CD4-positive, alpha-beta T cell treated with Interleukin-2 at 100 ng/mL for 4 hours (primary cell): ENCODE measurements around the gene MYZAP.

Experiments used
- DNase-seq: peaks from one replicate; pipeline ENCODE4 v3.0.0-alpha.2; 2020; ENCODE audit warnings: low spot score

MYZAP gene

GRCh38 chr15:57626713-57627440 is 35.2 kb downstream of the MYZAP start:
- DNase-seq: no peak

GRCh38 chr15:57631386-57632110 is 39.8 kb downstream of the MYZAP start:
- no peak for DNase-seq

- DNase-seq: no peak
These were observed 42.6 kb downstream of the MYZAP start for GRCh38 chr15:57634290-57634689.

GRCh38 chr15:57635300-57635909 is 43.7 kb downstream of the MYZAP start:
- DNase-seq: no peak

GRCh38 chr15:57637846-57638245 is 46.1 kb downstream of the MYZAP start:
- no peak for DNase-seq

GRCh38 chr15:57639306-57639705 is 47.6 kb downstream of the MYZAP start:
- DNase-seq: no peak

GRCh38 chr15:57640930-57641682 is 49.4 kb downstream of the MYZAP start:
- no peak for DNase-seq

GRCh38 chr15:57643826-57644225 is 52.1 kb downstream of the MYZAP start:
- DNase-seq: no peak

GRCh38 chr15:57646087-57646486 is 54.4 kb downstream of the MYZAP start:
- no peak for DNase-seq

- no peak for DNase-seq
These were observed 55.5 kb downstream of the MYZAP start for GRCh38 chr15:57647071-57647790.

- DNase-seq: no peak
These were observed 56.1 kb downstream of the MYZAP start for GRCh38 chr15:57647791-57648130.

GRCh38 chr15:57649138-57649537 is 57.4 kb downstream of the MYZAP start:
- no peak for DNase-seq

- no peak for DNase-seq
These were observed 59.7 kb downstream of the MYZAP start for GRCh38 chr15:57651445-57651844.

- no peak for DNase-seq
These were observed 60.8 kb downstream of the MYZAP start for GRCh38 chr15:57652481-57652880.

GRCh38 chr15:57654153-57654852 is 62.6 kb downstream of the MYZAP start:
- DNase-seq: no peak

- DNase-seq: no peak
These were observed 63.3 kb downstream of the MYZAP start for GRCh38 chr15:57655053-57655452.

GRCh38 chr15:57655809-57656208 is 64.1 kb downstream of the MYZAP start:
- no peak for DNase-seq

- no peak for DNase-seq
These were observed 64.7 kb downstream of the MYZAP start for GRCh38 chr15:57656434-57656833.

GRCh38 chr15:57657619-57658018 is 65.9 kb downstream of the MYZAP start:
- no peak for DNase-seq

- no peak for DNase-seq
These were observed 70.5 kb downstream of the MYZAP start for GRCh38 chr15:57662091-57662744.

- no peak for DNase-seq
These were observed 71.1 kb downstream of the MYZAP start for GRCh38 chr15:57662802-57663201.
